Memory B cell (primary cell): ENCODE measurements around the gene KLK7.

Experiments used
- ATAC-seq: fragments of 150-1000 bp; cut with Tn5 transposase; 2 replicates; pipeline ENCODE4 v1.10.0; 2021; ENCODE audit warnings: low read depth, mild to moderate bottlenecking, moderate library complexity
- DNase-seq, 2 donors: peaks; one replicate each; pipeline ENCODE4 v3.0.0; 2022; ENCODE audit warnings: low spot score in 2 of 2
- H3K27ac Mint-ChIP-seq: one replicate; pipeline ENCODE4 v1.8.0; 2022; ENCODE audit warnings: mild to moderate bottlenecking, moderate library complexity, mixed read lengths
- H3K27me3 Mint-ChIP-seq: one replicate; pipeline ENCODE4 v1.8.0; 2022; ENCODE audit warnings: mixed read lengths
- H3K36me3 Mint-ChIP-seq: one replicate; pipeline ENCODE4 v1.8.0; 2022; ENCODE audit warnings: mild to moderate bottlenecking, mixed read lengths
- H3K4me1 Mint-ChIP-seq: one replicate; pipeline ENCODE4 v1.8.0; 2022; ENCODE audit warnings: mixed read lengths
- H3K4me3 Mint-ChIP-seq: one replicate; pipeline ENCODE4 v1.8.0; 2022; ENCODE audit warnings: mild to moderate bottlenecking, moderate library complexity, mixed read lengths
- H3K9me3 Mint-ChIP-seq: one replicate; pipeline ENCODE4 v1.8.0; 2022; ENCODE audit warnings: mixed read lengths

The KLK7 gene

GRCh38 chr19:51019544-51019925 is 35.8 kb upstream of the KLK7 start, which contains the start of gene KLK10:
TSS of gene KLK10 (minus strand) at chr19:51019709. CDS start at chr19:51019130, 579 bp downstream.
- no peak for DNase-seq
- Mint-ChIP-seq H3K4me3 (peak within 1 kb of the TSS; percentile 62), H3K27ac (no peak within 1 kb of the TSS), H3K4me1 (peaks cover 13% of the 10 kb centered on the region), H3K9me3 (peaks cover 3% of the 10 kb centered on the region), H3K27me3 (peaks cover 39% of the 10 kb centered on the region), H3K36me3 (peaks cover 7% of the 10 kb centered on the region)
- no peak for ATAC-seq

- Mint-ChIP-seq H3K27me3 (peaks cover 43% of the 10 kb centered on the region), H3K36me3 (peaks cover 7% of the 10 kb centered on the region), H3K4me3 (peak overlapping the region; percentile 62), H3K4me1 (peaks cover 13% of the 10 kb centered on the region), H3K9me3 (peaks cover 3% of the 10 kb centered on the region), H3K27ac (no peak overlapping the region)
- ATAC-seq (no peak), DNase-seq (no peak)
Measured at GRCh38 chr19:51018745-51019543, 35.2 kb upstream of the KLK7 start.

- Mint-ChIP-seq H3K27ac (no peak overlapping the region), H3K9me3 (peaks cover 3% of the 10 kb centered on the region), H3K27me3 (peaks cover 39% of the 10 kb centered on the region), H3K4me1 (peaks cover 16% of the 10 kb centered on the region), H3K36me3 (peaks cover 7% of the 10 kb centered on the region), H3K4me3 (peak overlapping the region; percentile 22)
- DNase-seq: no peak
- no peak for ATAC-seq
Measured at GRCh38 chr19:51016798-51017683, 33.3 kb upstream of the KLK7 start.

GRCh38 chr19:51015691-51016267 is 32.1 kb upstream of the KLK7 start:
- DNase-seq: no peak
- Mint-ChIP-seq H3K4me1 (peaks cover 16% of the 10 kb centered on the region), H3K4me3 (no peak overlapping the region), H3K9me3 (peaks cover 3% of the 10 kb centered on the region), H3K36me3 (peaks cover 7% of the 10 kb centered on the region), H3K27ac (no peak overlapping the region), H3K27me3 (peaks cover 39% of the 10 kb centered on the region)
- no peak for ATAC-seq

- H3K4me1 Mint-ChIP-seq: peaks cover 13% of the 10 kb centered on the region
- peaks cover 5% of the 10 kb centered on the region for H3K36me3 Mint-ChIP-seq
- peaks cover 2% of the 10 kb centered on the region for H3K9me3 Mint-ChIP-seq
- peaks cover 40% of the 10 kb centered on the region for H3K27me3 Mint-ChIP-seq
- H3K27ac Mint-ChIP-seq: no peak overlapping the region
- DNase-seq (no peak), ATAC-seq (no peak)
- H3K4me3 Mint-ChIP-seq: no peak overlapping the region
Measured at GRCh38 chr19:51014242-51014641, 30.5 kb upstream of the KLK7 start.

- Mint-ChIP-seq H3K27ac (no peak overlapping the region), H3K4me3 (no peak overlapping the region), H3K36me3 (peaks cover 2% of the 10 kb centered on the region), H3K4me1 (peaks cover 11% of the 10 kb centered on the region), H3K9me3 (no peaks in the 10 kb centered on the region), H3K27me3 (peaks cover 38% of the 10 kb centered on the region)
- DNase-seq (no peak), ATAC-seq (no peak)
Measured at GRCh38 chr19:51012661-51013190, 29.0 kb upstream of the KLK7 start.

GRCh38 chr19:51010066-51010795 is 26.5 kb upstream of the KLK7 start:
- DNase-seq: no peak
- H3K9me3 Mint-ChIP-seq: no peaks in the 10 kb centered on the region
- H3K27ac Mint-ChIP-seq: no peak overlapping the region
- H3K4me3 Mint-ChIP-seq: no peak overlapping the region
- ATAC-seq: no peak
- H3K4me1 Mint-ChIP-seq: peaks cover 4% of the 10 kb centered on the region
- H3K36me3 Mint-ChIP-seq: no peaks in the 10 kb centered on the region
- peaks cover 27% of the 10 kb centered on the region for H3K27me3 Mint-ChIP-seq

GRCh38 chr19:51009061-51009891 is 25.6 kb upstream of the KLK7 start:
- no peak for DNase-seq
- H3K36me3 Mint-ChIP-seq: no peaks in the 10 kb centered on the region
- H3K4me1 Mint-ChIP-seq: peaks cover 4% of the 10 kb centered on the region
- H3K4me3 Mint-ChIP-seq: no peak overlapping the region
- no peaks in the 10 kb centered on the region for H3K9me3 Mint-ChIP-seq
- ATAC-seq: no peak
- H3K27me3 Mint-ChIP-seq: peaks cover 20% of the 10 kb centered on the region
- H3K27ac Mint-ChIP-seq: no peak overlapping the region

GRCh38 chr19:51007488-51007887 is 23.8 kb upstream of the KLK7 start:
- H3K9me3 Mint-ChIP-seq: peaks cover 2% of the 10 kb centered on the region
- no peak overlapping the region for H3K4me3 Mint-ChIP-seq
- DNase-seq (no peak), ATAC-seq (no peak)
- H3K36me3 Mint-ChIP-seq: no peaks in the 10 kb centered on the region
- H3K27ac Mint-ChIP-seq: no peak overlapping the region
- no peaks in the 10 kb centered on the region for H3K4me1 Mint-ChIP-seq
- H3K27me3 Mint-ChIP-seq: peaks cover 15% of the 10 kb centered on the region

- Mint-ChIP-seq H3K27ac (no peak overlapping the region), H3K4me1 (no peaks in the 10 kb centered on the region), H3K36me3 (no peaks in the 10 kb centered on the region), H3K27me3 (peaks cover 17% of the 10 kb centered on the region), H3K4me3 (no peak overlapping the region), H3K9me3 (peaks cover 2% of the 10 kb centered on the region)
- DNase-seq: no peak
- no peak for ATAC-seq
Measured at GRCh38 chr19:51006406-51006805, 22.7 kb upstream of the KLK7 start.

- H3K27me3 Mint-ChIP-seq: peaks cover 15% of the 10 kb centered on the region
- no peak overlapping the region for H3K4me3 Mint-ChIP-seq
Measured at GRCh38 chr19:51005248-51005647, 21.5 kb upstream of the KLK7 start.

GRCh38 chr19:51003316-51003715 is 19.6 kb upstream of the KLK7 start:
- Mint-ChIP-seq H3K27me3 (peaks cover 11% of the 10 kb centered on the region), H3K27ac (no peak overlapping the region), H3K9me3 (peaks cover 2% of the 10 kb centered on the region), H3K36me3 (no peaks in the 10 kb centered on the region), H3K4me1 (no peaks in the 10 kb centered on the region), H3K4me3 (no peak overlapping the region)
- DNase-seq (no peak), ATAC-seq (no peak)

More at GRCh38 chr19:51005248-51005647, 21.5 kb upstream of the KLK7 start:
- Mint-ChIP-seq H3K36me3 (no peaks in the 10 kb centered on the region), H3K9me3 (peaks cover 2% of the 10 kb centered on the region), H3K27ac (no peak overlapping the region), H3K4me1 (no peaks in the 10 kb centered on the region)
- DNase-seq: no peak
- no peak for ATAC-seq
